Neural cell (in vitro differentiated cells): Measurements from ENCODE around the gene PHF21B.

ENCODE experiments used
- RAD21 ChIP-seq: fragments of 450-650 bp; conservative IDR thresholded peaks from 2 replicates; pipeline ENCODE4 v1.6.1; 2014; ENCODE audit warnings: antibody characterized with exemption, mild to moderate bottlenecking, moderate library complexity
- TF ChIP-seq, protein P1 (sequence below): fragments of 450-650 bp; IDR thresholded peaks from 2 replicates; pipeline ENCODE4 v1.5.1; 2014; ENCODE audit warnings: antibody characterized with exemption, mild to moderate bottlenecking, moderate library complexity; ENCODE audit not compliant: poor library complexity, severe bottlenecking

DNA sequence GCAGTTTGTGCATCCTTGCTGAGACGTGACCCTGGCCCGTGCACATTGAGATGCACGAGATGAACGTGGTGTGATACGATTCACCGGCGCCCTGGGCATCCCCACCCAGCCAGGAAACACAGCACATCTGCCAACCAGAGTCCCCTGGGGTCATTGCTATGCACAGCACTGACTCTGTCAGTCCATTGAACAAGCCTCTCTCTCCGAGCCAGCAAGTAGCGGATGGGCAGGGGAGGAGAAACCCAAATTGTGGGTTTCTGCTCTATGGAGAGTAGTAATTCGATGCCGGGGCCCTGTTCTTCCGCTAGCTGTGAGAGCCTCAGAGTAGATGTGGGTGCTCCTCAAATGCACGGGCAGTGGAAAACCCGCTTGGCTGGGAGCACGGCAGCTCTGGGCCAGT lies 172.3 kb downstream of the PHF21B start:
- TF ChIP-seq, protein P1, sequence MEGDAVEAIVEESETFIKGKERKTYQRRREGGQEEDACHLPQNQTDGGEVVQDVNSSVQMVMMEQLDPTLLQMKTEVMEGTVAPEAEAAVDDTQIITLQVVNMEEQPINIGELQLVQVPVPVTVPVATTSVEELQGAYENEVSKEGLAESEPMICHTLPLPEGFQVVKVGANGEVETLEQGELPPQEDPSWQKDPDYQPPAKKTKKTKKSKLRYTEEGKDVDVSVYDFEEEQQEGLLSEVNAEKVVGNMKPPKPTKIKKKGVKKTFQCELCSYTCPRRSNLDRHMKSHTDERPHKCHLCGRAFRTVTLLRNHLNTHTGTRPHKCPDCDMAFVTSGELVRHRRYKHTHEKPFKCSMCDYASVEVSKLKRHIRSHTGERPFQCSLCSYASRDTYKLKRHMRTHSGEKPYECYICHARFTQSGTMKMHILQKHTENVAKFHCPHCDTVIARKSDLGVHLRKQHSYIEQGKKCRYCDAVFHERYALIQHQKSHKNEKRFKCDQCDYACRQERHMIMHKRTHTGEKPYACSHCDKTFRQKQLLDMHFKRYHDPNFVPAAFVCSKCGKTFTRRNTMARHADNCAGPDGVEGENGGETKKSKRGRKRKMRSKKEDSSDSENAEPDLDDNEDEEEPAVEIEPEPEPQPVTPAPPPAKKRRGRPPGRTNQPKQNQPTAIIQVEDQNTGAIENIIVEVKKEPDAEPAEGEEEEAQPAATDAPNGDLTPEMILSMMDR, result no peak
- no peak for TF ChIP-seq RAD21
